NCI-H2171 treated with DMSO at 0.1 percent for 48 hours (cell line): Measurements from ENCODE around the gene DRG2.

Source experiments
- DNase-seq: peaks from one replicate; lab custom pipeline; 2025; lab: John Stamatoyannopoulos, UW

The DRG2 gene

GRCh38 chr17:18144855-18145254, 57.1 kb downstream of the DRG2 start:
- no peak for DNase-seq

GRCh38 chr17:18145811-18146210, 58.1 kb downstream of the DRG2 start:
- DNase-seq, result no peak

GRCh38 chr17:18146259-18146658, 58.5 kb downstream of the DRG2 start:
- no peak for DNase-seq

- no peak for DNase-seq
These were observed 59.2 kb downstream of the DRG2 start for GRCh38 chr17:18146980-18147379.

- DNase-seq, result no peak
These were observed 60.8 kb downstream of the DRG2 start for GRCh38 chr17:18148586-18148985.

- no peak for DNase-seq
These were observed 63.5 kb downstream of the DRG2 start for GRCh38 chr17:18151290-18151689.

GRCh38 chr17:18155179-18155578, 67.4 kb downstream of the DRG2 start:
- no peak for DNase-seq

GRCh38 chr17:18156171-18156975, 68.6 kb downstream of the DRG2 start:
- DNase-seq, result no peak

GRCh38 chr17:18156976-18157280, 69.2 kb downstream of the DRG2 start:
- DNase-seq, result no peak
